ENCODE results near the gene APOH. TPM values are rescaled to one million over a fixed set of nuclear protein-coding genes. Genes with fewer than 3 reads are reported as not detected.

Gene APOH
- total and polyA plus RNA-seq, 2 of the 13 experiments (the other 11 are each of a cell fraction or from before 2014, with no cell fraction given), result 4,846 to 5,748 TPM

GRCh38 chr17:66203274-66204015 is 25.8 kb downstream of the APOH start (continued):
- no peak for TF ChIP-seq ZNF639 (CRISPR knock-in tag; conservative IDR thresholded peaks at IDR 0.05)
- no peak for TF ChIP-seq ATM (IDR thresholded peaks at IDR 0.05; ENCODE audit: borderline replicate concordance)
- no peak for TF ChIP-seq ZNF251 (CRISPR knock-in tag; IDR thresholded peaks at IDR 0.05)
- TF ChIP-seq SETDB1 (CRISPR knock-in tag; IDR thresholded peaks at IDR 0.05; ENCODE audit: borderline replicate concordance), result 0 out of 2 replicates have a peak, but pooled peaks have one; percentile 59
- no peak for TF ChIP-seq CBX2 (IDR thresholded peaks at IDR 0.05; ENCODE audit: low read depth, low read length)
- no peak for TF ChIP-seq CBX2 (CRISPR knock-in tag; IDR thresholded peaks at IDR 0.05; ENCODE audit: low read depth)

GRCh38 chr17:66200685-66201092 is 28.5 kb downstream of the APOH start:
- Histone ChIP-seq H2AFZ (ENCODE audit: low read length) (no peak overlapping the region), H4K20me1 (ENCODE audit: insufficient read depth, low read length) (no peaks in the 10 kb centered on the region), H3K9ac (ENCODE audit: insufficient read depth, low read depth, low read length) (no peak overlapping the region; the same call in 1 of the 2 replicates), H3K4me2 (ENCODE audit: low read depth, low read length) (peak overlapping the region; percentile 61), H3K79me2 (ENCODE audit: insufficient read depth, low read length) (no peaks in the 10 kb centered on the region), H3K9me3 (ENCODE audit: low read length) (peaks cover 11% of the 10 kb centered on the region; the same call in 1 of the 2 replicates), H3K4me1 (ENCODE audit: insufficient read depth, low read length) (peaks cover 24% of the 10 kb centered on the region), H3K36me3 (replicated peaks in 1 of 2; ENCODE audit: control insufficient read depth in 1 of 2, insufficient read depth in 2 of 2, low read length in 2 of 2) (no peaks in the 10 kb centered on the region), H3K4me3 (replicated peaks in 1 of 3; ENCODE audit: insufficient read depth in 1 of 3, low read depth in 2 of 3, low read length in 3 of 3) (peak overlapping the region in 1 of 3 experiments; percentile 5; a peak in 1 of 6 replicates), H3K27me3 (ENCODE audit: control insufficient read depth in 1 of 2, insufficient read depth in 2 of 2, low read length in 2 of 2) (no peaks in the 10 kb centered on the region), H3K27ac (ENCODE audit: extremely low read length, insufficient read depth, low read length) (no peak overlapping the region)
- DNase-seq (ENCODE audit: low spot score) (peak; percentile 87), FAIRE-seq (peak; percentile 57), ATAC-seq (peak; percentile 49)
- in situ Hi-C loops (cut with HindIII; ENCODE audit: extremely low pct_ligation_motif_present, low pct_unique_long_range_greater_than_20kb) (loop anchor here (5.0 kb wide), 1 partner anchor 367 kb away; no protein-coding TSS in a partner anchor), intact Hi-C loops (cut with micrococcal nuclease; ENCODE audit: unreplicated experiment) (loop anchor here (1.0 to 5.0 kb wide), 9 partner anchors 28 to 707 kb away; partner anchors contain the start of genes APOH and PRKCA)
- 2% methylated on average over 3 of the region's 3 CpGs for WGBS (ENCODE audit: low lambda C conversion rate)
- no TSS peak for BruUV-seq (replicated peaks)
- POLR2A ChIA-PET, result interaction anchor here (1.9 kb wide), 1 partner anchor 29 kb away, joined by 4 read pairs; no protein-coding TSS in a partner anchor
- CTCF ChIA-PET (ENCODE audit: low intra/inter-chr PET ratio, low total read pairs), result interaction anchor here (0.6 to 1.5 kb wide), 9 partner anchors 35 to 706 kb away, joined by 3 to 10 read pairs (median 4); no protein-coding TSS in a partner anchor
- TF ChIP-seq PRDM15 (CRISPR knock-in tag; IDR thresholded peaks at IDR 0.05) (no peak), DDIT3 (CRISPR knock-in tag; IDR thresholded peaks at IDR 0.05) (no peak), ZNF430 (CRISPR knock-in tag; IDR thresholded peaks at IDR 0.05) (no peak), HES4 (CRISPR knock-in tag; IDR thresholded peaks at IDR 0.05; ENCODE audit: borderline replicate concordance) (no peak), ZNF574 (CRISPR knock-in tag; IDR thresholded peaks at IDR 0.05) (0 out of 2 replicates have a peak, but pooled peaks have one; percentile 27)

Measured in HepG2 (cell line).